Mesothelial cell of epicardium (in vitro differentiated cells): ENCODE results near the gene ATP2A3. TPM values are rescaled to one million over a fixed set of nuclear protein-coding genes. Genes with fewer than 3 reads are reported as not detected.

Source experiments
- DNase-seq, 2 experiments: peaks; one replicate each; pipeline ENCODE4 v3.0.0; 2021; ENCODE audit warnings: low spot score in 2 of 2; ENCODE audit not compliant: unreplicated experiment in 2 of 2
- H3K27ac Mint-ChIP-seq: 2 replicates; pipeline ENCODE4 v1.8.0; 2021; ENCODE audit warnings: mixed read lengths
- H3K27me3 Mint-ChIP-seq: 2 replicates; pipeline ENCODE4 v1.8.0; 2021; ENCODE audit warnings: low read depth, mixed read lengths
- H3K36me3 Mint-ChIP-seq: 2 replicates; pipeline ENCODE4 v1.8.0; 2021; ENCODE audit warnings: mixed read lengths
- H3K4me1 Mint-ChIP-seq: 2 replicates; pipeline ENCODE4 v1.8.0; 2021; ENCODE audit warnings: mixed read lengths
- H3K4me3 Mint-ChIP-seq: 2 replicates; pipeline ENCODE4 v1.8.0; 2021; ENCODE audit warnings: mild to moderate bottlenecking, moderate library complexity, mixed read lengths
- H3K9me3 Mint-ChIP-seq: 2 replicates; pipeline ENCODE4 v1.8.0; 2021; ENCODE audit warnings: mixed read lengths
- CTCF ChIP-seq: fragments of 200-600 bp; sonication (generic); IDR thresholded peaks from one replicate; pipeline ENCODE4 v1.5.0; 2021; ENCODE audit warnings: antibody characterized with exemption; ENCODE audit not compliant: unreplicated experiment
- total RNA-seq: library from RNA; stranded (reverse); gene quantifications from 3 replicates; pipeline ENCODE4 v1.2.1, GENCODE V29; 2021

The ATP2A3 gene
- total RNA-seq, result 4.1 to 4.6 TPM (median 4.1 TPM) in 3 replicates

GRCh38 chr17:3964203-3965117 lies at the start of gene ATP2A3:
Gene ATP2A3, minus strand, starts transcription at chr17:3964437. Its CDS starts 146 bp downstream, at chr17:3964291.
- H3K27me3 Mint-ChIP-seq, result peaks cover 79% of the 10 kb centered on the region
- H3K4me3 Mint-ChIP-seq, result peak within 1 kb of the TSS; percentile 58
- peaks cover 11% of the 10 kb centered on the region for H3K4me1 Mint-ChIP-seq
- no peaks in the 10 kb centered on the region for H3K36me3 Mint-ChIP-seq
- DNase-seq, result no peak
- no peak for TF ChIP-seq CTCF
- H3K27ac Mint-ChIP-seq, result no peak within 1 kb of the TSS
- H3K9me3 Mint-ChIP-seq, result no peaks in the 10 kb centered on the region

GRCh38 chr17:4010754-4011153 lies 46.5 kb upstream of the ATP2A3 start:
- DNase-seq, result no peak
- no peak overlapping the region for H3K4me3 Mint-ChIP-seq
- no peaks in the 10 kb centered on the region for H3K9me3 Mint-ChIP-seq
- no peak overlapping the region for H3K27ac Mint-ChIP-seq
- TF ChIP-seq CTCF, result no peak
- no peaks in the 10 kb centered on the region for H3K27me3 Mint-ChIP-seq
- H3K4me1 Mint-ChIP-seq, result peaks cover 16% of the 10 kb centered on the region
- H3K36me3 Mint-ChIP-seq, result peaks cover 42% of the 10 kb centered on the region

- TF ChIP-seq CTCF, result no peak
- H3K27ac Mint-ChIP-seq, result no peak overlapping the region
- peaks cover 24% of the 10 kb centered on the region for H3K4me1 Mint-ChIP-seq
- peaks cover 34% of the 10 kb centered on the region for H3K36me3 Mint-ChIP-seq
- DNase-seq, result no peak
- H3K4me3 Mint-ChIP-seq, result no peak overlapping the region
- H3K27me3 Mint-ChIP-seq, result no peaks in the 10 kb centered on the region
- H3K9me3 Mint-ChIP-seq, result no peaks in the 10 kb centered on the region
Observed at GRCh38 chr17:4009186-4009785, 45.0 kb upstream of the ATP2A3 start.

GRCh38 chr17:4008441-4009185 lies 44.4 kb upstream of the ATP2A3 start:
- no peaks in the 10 kb centered on the region for H3K27me3 Mint-ChIP-seq
- H3K4me1 Mint-ChIP-seq, result peaks cover 25% of the 10 kb centered on the region
- no peak overlapping the region for H3K27ac Mint-ChIP-seq
- no peak for TF ChIP-seq CTCF
- peaks cover 27% of the 10 kb centered on the region for H3K36me3 Mint-ChIP-seq
- H3K9me3 Mint-ChIP-seq, result no peaks in the 10 kb centered on the region
- H3K4me3 Mint-ChIP-seq, result no peak overlapping the region
- DNase-seq, result no peak

- Mint-ChIP-seq H3K27me3 (no peaks in the 10 kb centered on the region), H3K4me1 (peaks cover 27% of the 10 kb centered on the region), H3K27ac (no peak overlapping the region), H3K4me3 (no peak overlapping the region), H3K36me3 (peaks cover 23% of the 10 kb centered on the region), H3K9me3 (no peaks in the 10 kb centered on the region)
- no peak for TF ChIP-seq CTCF
- DNase-seq, result no peak
Observed at GRCh38 chr17:4008082-4008435, 43.8 kb upstream of the ATP2A3 start.
